Renal cortical epithelial cell (primary cell): ENCODE data around the gene DDX60. TPM values are rescaled to one million over a fixed set of nuclear protein-coding genes. Genes with fewer than 3 reads are reported as not detected.
A peak's percentile ranks its signal among the peaks of the same experiment; 100 is the strongest.
"Not testable (repeated sequence)": the region's sequence is repeated elsewhere in the genome, so short reads cannot be mapped to it uniquely, and the experiment has no call there.

Source experiments
- DNase-seq: peaks from one replicate; pipeline ENCODE4 v3.0.0-alpha.2; 2011; ENCODE audit warnings: low read depth
- total RNA-seq: library from RNA; depleted of rRNA; stranded (reverse); fragments of >200 nt; gene quantifications from 2 replicates; pipeline ENCODE4 v1.2.3, GENCODE V29; 2014

The DDX60 gene
- 23.9 and 43.2 TPM in 2 replicates for total RNA-seq

- DNase-seq: peak; percentile 70
These were observed at the start of gene DDX60 for GRCh38 chr4:168318266-168318895. Gene DDX60, minus strand, starts transcription at chr4:168318752. Its CDS starts 7,493 bp downstream, at chr4:168311259.

GRCh38 chr4:168367065-168367464, 48.5 kb upstream of the DDX60 start:
- DNase-seq: no peak

DNA sequence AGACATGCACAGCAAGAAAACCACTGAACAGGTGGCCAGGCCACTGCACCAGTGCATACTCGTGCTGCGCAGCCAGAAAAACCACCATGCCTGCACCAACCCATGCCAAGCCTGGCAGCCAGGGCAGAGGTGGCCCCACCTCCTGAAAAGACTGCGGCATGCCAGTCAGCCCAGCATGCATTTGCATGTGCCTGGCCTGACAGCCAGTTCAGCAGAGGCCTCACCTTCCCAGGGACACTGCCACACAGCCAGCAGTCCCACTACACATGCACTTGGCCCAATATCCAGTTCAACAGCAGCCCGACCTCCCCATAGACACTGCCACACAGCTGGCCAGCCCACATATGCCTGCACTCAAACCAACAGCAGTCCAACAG, 43.5 kb upstream of the DDX60 start:
- DNase-seq: no peak

- DNase-seq: no peak
These were observed 42.9 kb upstream of the DDX60 start for GRCh38 chr4:168361365-168362024.

DNA sequence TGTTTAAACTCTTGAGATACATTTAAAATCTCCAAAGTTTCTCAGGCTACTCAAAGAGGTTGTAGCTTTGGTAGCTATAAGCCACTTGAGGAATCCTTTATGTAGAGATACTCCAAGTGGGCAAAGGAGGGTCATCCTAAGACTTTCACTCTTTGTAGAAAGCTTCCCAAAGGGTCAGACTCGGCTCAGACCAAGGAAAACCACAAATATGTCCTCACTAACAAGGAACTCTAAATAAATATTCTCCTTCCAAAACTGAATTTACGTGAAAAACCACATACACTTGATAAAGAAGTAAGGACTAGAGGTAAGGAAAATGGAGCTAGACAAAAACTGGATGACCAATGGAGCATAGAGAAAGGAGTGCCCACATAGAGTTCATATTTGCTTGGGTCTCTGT, 41.7 kb upstream of the DDX60 start:
- DNase-seq: no peak

GRCh38 chr4:168357941-168358340, 39.4 kb upstream of the DDX60 start:
- DNase-seq: no peak

DNA sequence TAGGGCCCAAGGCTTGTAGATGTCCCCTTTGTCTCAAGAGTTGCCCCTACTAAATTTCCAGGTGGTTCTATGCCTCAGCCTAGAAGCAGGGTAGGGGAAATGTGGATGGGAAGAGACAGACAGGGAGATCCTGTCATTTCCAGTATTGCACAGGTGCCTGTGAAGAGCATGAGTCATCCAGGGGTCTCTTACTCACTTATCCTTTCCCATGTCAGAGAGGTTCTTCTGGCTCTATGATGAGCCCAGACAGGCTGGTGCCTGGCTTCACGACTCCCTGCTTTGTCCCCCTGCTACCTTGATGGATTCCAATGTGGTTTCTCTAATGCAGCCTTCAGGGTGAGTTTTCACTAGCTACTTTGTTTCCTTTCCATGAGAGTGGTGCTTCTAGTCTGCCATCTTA, 35.2 kb upstream of the DDX60 start:
- DNase-seq: no peak

DNA sequence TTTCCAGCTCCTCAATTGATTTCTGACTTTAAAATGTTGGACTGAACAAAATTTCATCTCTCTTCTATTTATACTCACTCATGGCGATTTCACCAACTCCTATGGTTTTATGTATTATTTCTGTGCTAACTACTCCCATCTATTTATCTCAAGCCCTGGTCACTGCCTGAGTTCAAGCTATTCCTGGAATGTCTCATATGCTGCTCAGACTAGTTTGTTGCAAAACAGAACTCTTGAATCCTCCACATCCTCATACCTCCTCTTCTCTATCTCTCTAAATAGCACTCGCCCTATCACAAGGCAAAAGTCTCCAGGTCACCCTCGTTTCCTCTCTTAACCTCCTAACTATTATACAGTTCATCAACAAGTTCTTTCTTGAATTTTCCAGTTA, 19.0 kb upstream of the DDX60 start:
- peak; percentile 22 for DNase-seq

DNA sequence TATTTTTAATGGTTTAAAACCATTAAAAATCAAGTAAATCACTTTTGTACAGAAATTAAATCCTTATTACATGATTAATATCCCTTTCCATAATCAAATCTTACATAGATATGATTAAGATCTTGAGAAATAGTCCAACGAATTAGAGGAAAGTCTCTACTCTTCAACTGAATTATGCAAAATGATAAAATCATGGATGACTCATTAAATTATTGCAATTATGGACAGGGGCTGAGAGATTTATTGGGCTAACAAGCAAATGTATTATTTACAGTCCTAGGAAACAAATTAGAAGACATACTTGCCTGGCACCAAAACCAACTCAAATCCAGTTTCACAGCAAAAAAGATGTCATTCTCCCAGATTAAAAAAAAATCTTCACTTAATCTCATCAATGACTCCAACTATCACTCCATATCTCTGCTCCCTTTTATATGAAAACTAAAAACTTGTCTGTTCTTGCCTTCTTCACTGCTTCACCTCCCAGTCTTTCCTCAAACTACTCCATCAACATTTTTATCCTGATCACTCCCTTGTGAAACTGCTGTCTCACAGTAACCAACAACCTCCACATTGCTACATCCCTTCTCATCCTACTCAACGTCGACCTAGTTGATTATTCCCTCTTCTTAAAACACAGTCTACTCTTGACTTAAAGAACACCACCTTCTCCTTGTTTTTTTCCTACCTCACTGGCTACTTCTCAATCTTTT, 18.4 kb upstream of the DDX60 start:
- DNase-seq: no peak

DNA sequence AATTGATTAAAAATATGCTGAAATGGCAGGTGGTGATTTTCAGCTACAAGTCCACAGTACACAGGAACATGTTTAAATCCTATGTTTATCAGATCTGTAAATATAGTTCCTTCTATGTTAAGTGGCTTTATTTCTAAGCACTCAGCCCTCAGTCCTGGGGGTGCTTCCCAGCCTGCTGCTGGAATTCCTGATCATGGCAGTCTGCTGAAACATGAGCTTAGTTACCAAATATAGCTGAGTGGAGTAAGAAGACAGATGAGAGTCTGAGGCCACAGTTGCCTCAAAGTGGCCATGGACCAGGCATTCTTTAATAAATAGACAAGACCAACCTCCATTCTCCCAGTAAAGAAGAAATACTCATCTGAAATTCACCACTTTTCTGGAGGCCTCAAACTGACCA, 17.1 kb upstream of the DDX60 start:
- peak; percentile 6 for DNase-seq

- DNase-seq: no peak
These were observed 15.5 kb upstream of the DDX60 start for GRCh38 chr4:168334053-168334452.

- DNase-seq: not testable (repeated sequence)
These were observed 12.0 kb upstream of the DDX60 start for GRCh38 chr4:168330575-168330974.

GRCh38 chr4:168325591-168325990, 7.0 kb upstream of the DDX60 start:
- no peak for DNase-seq

GRCh38 chr4:168321006-168321405, 2.5 kb upstream of the DDX60 start:
- no peak for DNase-seq

- no peak for DNase-seq
These were observed 1.0 kb upstream of the DDX60 start for GRCh38 chr4:168319486-168320019.

DNA sequence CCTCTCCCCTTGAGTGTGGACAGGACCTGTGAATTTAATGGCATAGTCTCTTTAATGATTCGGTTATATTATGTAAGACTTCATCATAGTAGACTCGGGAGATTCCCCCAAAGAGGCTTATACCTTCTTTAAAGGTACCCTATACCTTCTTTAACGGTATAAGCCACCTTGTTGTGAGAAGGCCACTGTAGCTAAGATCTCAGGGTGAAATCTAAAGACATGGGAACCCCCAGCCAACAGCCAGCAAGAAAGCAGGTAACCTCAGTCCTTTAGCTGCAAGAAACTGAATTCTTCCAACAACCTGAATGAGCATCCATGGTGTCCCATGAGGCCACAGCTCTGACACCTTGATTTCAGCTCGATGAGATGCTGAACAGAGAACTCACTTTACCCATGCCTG, 931 bp downstream of the DDX60 start:
- no peak for DNase-seq

- no peak for DNase-seq
These were observed 8.8 kb downstream of the DDX60 start for GRCh38 chr4:168309781-168310180.

GRCh38 chr4:168308912-168309311, 9.6 kb downstream of the DDX60 start:
- no peak for DNase-seq

DNA sequence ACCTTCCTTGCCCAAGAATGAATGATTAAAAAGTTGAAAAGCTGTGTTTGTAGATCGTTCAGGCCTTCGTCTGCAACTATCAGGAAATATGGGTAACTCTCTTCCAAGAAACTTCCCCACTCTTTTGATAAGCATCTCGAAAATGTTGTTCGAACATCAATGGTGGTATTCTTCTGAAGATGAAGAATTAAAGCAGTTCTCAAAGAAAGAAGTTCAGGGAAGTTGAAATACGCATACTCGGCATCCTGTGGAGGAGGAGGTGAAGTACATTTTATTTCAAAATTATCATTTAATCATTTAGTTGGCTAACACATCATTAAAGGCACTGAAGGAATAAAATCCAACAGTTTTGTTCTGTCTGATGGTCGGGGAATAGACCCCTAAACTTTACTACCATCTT, 12.1 kb downstream of the DDX60 start:
- DNase-seq: no peak

DNA sequence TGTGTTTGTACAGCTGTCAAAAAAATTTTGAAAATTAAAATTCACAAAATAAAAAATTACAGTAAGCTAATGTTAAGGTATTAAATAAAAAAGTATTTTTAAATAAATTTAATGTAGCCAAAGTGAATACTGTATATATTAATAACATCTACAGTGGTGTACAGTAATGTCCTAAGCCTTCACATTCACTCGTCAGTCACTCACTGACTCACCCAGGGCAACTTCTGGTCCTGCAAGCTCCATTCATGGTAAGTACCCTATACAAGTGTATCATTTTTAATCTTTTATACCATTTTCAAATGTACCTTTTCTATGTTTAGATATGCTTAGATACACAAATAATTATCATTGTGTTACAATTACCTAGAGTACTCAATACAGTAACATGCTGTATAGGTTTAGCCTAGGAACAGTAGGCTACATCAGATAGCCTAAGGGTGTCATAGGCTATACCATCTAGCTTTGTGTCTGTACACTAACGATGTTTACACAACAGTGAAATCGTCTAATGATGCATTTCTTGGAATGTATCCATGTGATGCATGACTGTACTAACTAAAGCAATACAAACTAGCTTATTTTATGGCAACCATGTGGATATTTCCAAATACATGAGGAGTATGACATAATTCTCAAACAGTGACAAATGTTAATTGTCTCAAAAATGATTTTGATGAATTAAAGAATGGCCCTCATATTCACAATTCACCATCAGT, 13.7 kb downstream of the DDX60 start:
- DNase-seq: peak; percentile 59

DNA sequence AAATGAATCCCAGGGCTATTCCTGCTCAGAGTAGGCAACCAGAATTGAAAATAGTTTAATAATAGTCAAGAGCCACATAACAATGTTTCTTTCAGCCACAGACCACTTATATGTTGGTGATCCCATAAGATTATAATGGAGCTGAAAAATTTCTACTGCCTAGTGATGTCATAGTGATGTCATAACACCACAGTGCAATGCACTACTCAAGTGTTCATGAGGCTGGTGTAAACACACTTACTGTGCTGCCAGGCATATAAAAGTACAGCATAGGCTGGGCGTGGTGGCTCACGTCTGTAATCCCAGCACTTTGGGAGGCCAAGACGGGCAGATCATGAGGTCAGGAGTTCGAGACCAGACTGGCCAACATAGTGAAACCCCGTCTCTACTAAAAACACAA, 15.1 kb downstream of the DDX60 start:
- not testable (repeated sequence) for DNase-seq

DNA sequence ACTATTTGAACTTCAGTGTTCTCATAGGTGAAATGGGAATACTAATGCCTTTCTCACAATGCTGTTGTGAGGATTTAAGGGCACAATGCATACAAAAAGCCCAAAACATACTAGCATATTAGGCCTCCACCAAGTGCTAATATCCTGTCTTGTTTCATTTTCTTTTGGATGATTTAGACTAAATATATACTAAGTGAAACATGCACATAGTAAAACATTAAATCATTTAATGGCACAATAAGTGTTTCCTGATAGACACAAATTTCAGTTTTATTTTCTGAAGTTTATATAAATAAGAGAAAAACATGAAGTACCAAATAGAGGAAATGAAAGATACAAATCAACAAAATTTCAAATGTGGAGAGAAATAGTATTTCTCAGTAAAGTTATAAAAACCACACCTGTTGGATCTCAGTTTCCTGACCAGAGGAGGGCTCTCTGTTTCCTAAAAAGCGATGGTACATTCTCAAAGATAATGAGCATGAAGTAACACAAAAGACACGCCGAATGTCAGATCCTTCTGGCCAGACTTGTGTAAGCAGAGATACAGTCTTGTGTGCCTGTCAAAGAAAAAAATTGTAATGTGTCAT, 25.1 kb downstream of the DDX60 start:
- DNase-seq: no peak
